IMR-90 (cell line): ENCODE data around the gene HNRNPL. TPM values are rescaled to one million over a fixed set of nuclear protein-coding genes. Genes with fewer than 3 reads are reported as not detected.

Experiments
- ATAC-seq: fragments of 200-7000 bp; cut with Tn5 transposase; 2 replicates; pipeline ENCODE4 v1.9.1; 2020; ENCODE audit warnings: low read depth, mild to moderate bottlenecking, moderate library complexity
- BruUV-seq: library from RNA; stranded (reverse); fragments of 400-500 nt; replicated peaks from 2 replicates; lab custom pipeline; 2021; lab: Mats Ljungman, UMichigan
- CTCF ChIA-PET: fragments of 300-600 bp; formaldehyde crosslinking; extraction: SDS; loops from one replicate; lab custom pipeline; 2021; ENCODE audit warnings: antibody characterized with exemption; lab: Yijun Ruan, JAX
- POLR2A ChIA-PET: fragments of 300-600 bp; sonication (Branson Sonifier 250); formaldehyde crosslinking; loops from one replicate; lab custom pipeline; 2022; ENCODE audit warnings: antibody characterized with exemption; ENCODE audit not compliant: unreplicated experiment; lab: Charles Lee
- DNase-seq: peaks from one replicate; pipeline ENCODE4 v3.0.0; 2013
- H2AFZ ChIP-seq: replicated peaks from 2 replicates; pipeline ENCODE3; 2013; ENCODE audit warnings: low read length, mild to moderate bottlenecking; ENCODE audit not compliant: poor library complexity
- H2AK5ac ChIP-seq: 2 replicates; pipeline ENCODE4 v1.6.1; 2013; ENCODE audit warnings: low read depth, low read length, inconsistent platforms
- H2AK9ac ChIP-seq: replicated peaks from 2 replicates; pipeline ENCODE3; 2013; ENCODE audit warnings: mild to moderate bottlenecking, low read depth, low read length, moderate library complexity; ENCODE audit not compliant: poor library complexity
- H2BK120ac ChIP-seq: 2 replicates; pipeline ENCODE4 v1.6.1; 2013; ENCODE audit warnings: low read depth, low read length, inconsistent platforms
- H2BK15ac ChIP-seq: 3 replicates; pipeline ENCODE4 v1.6.1; 2013; ENCODE audit warnings: low read depth, low read length, inconsistent platforms
- H2BK20ac ChIP-seq: 2 replicates; pipeline ENCODE4 v1.6.1; 2013; ENCODE audit warnings: low read depth, mild to moderate bottlenecking, inconsistent platforms, low read length, moderate library complexity
- H2BK5ac ChIP-seq: 2 replicates; pipeline ENCODE4 v1.6.1; 2013; ENCODE audit warnings: mild to moderate bottlenecking, low read depth, low read length, inconsistent platforms; ENCODE audit not compliant: poor library complexity, severe bottlenecking
- H3K14ac ChIP-seq: replicated peaks from 2 replicates; pipeline ENCODE4 v1.6.1; 2013; ENCODE audit warnings: low read depth, low read length, inconsistent platforms
- H3K18ac ChIP-seq: 2 replicates; pipeline ENCODE4 v1.6.1; 2013; ENCODE audit warnings: low read depth, low read length, control low read depth
- H3K23ac ChIP-seq: 2 replicates; pipeline ENCODE4 v1.6.1; 2013; ENCODE audit warnings: low read depth, low read length, inconsistent platforms
- H3K27ac ChIP-seq: 2 replicates; pipeline ENCODE4 v1.5.1; 2013; ENCODE audit warnings: mild to moderate bottlenecking, control low read depth, low read length; ENCODE audit not compliant: insufficient read depth
- H3K27me3 ChIP-seq: 2 replicates; pipeline ENCODE4 v1.6.1; 2013; ENCODE audit warnings: low read length; ENCODE audit not compliant: control insufficient read depth, insufficient read depth
- H3K36me3 ChIP-seq: 2 replicates; pipeline ENCODE4 v1.6.1; 2013; ENCODE audit warnings: low read length, mixed read lengths; ENCODE audit not compliant: control insufficient read depth, insufficient read depth
- H3K4ac ChIP-seq: 2 replicates; pipeline ENCODE4 v1.6.1; 2013; ENCODE audit warnings: low read depth, low read length, inconsistent platforms
- H3K4me1 ChIP-seq: 2 replicates; pipeline ENCODE4 v1.6.1; 2013; ENCODE audit warnings: low read length, mixed read lengths; ENCODE audit not compliant: control insufficient read depth, insufficient read depth
- H3K4me2 ChIP-seq: 2 replicates; pipeline ENCODE4 v1.6.1; 2013; ENCODE audit warnings: low read depth, mild to moderate bottlenecking, control low read depth, low read length, moderate library complexity
- H3K4me3 ChIP-seq: 2 replicates; pipeline ENCODE4 v1.5.1; 2013; ENCODE audit warnings: low read depth, mild to moderate bottlenecking, control low read depth, low read length, moderate library complexity; ENCODE audit not compliant: insufficient read depth
- H3K56ac ChIP-seq: 2 replicates; pipeline ENCODE4 v1.6.1; 2013; ENCODE audit warnings: low read length, inconsistent platforms; ENCODE audit not compliant: insufficient read depth; ENCODE audit errors: extremely low read depth
- H3K79me1 ChIP-seq, 2 experiments: 2 replicates each; pipeline ENCODE4 v1.6.1; 2013; ENCODE audit warnings: low read length in 2 of 2, inconsistent platforms in 1 of 2, low read depth in 1 of 2
- H3K9ac ChIP-seq: 2 replicates; pipeline ENCODE4 v1.6.1; 2013; ENCODE audit warnings: low read depth, low read length, control low read depth
- H3K9me1 ChIP-seq: 2 replicates; pipeline ENCODE4 v1.6.1; 2013; ENCODE audit warnings: low read length, inconsistent platforms; ENCODE audit not compliant: insufficient read depth
- H3K9me3 ChIP-seq: 2 replicates; pipeline ENCODE4 v1.6.1; 2013; ENCODE audit warnings: low read length; ENCODE audit not compliant: control insufficient read depth, insufficient read depth
- H4K20me1 ChIP-seq: 2 replicates; pipeline ENCODE4 v1.6.1; 2013; ENCODE audit warnings: low read length, inconsistent platforms; ENCODE audit not compliant: insufficient read depth
- H4K5ac ChIP-seq: 2 replicates; pipeline ENCODE4 v1.6.1; 2013; ENCODE audit warnings: mild to moderate bottlenecking, low read depth, low read length, control low read depth
- H4K8ac ChIP-seq, 2 experiments: 2 replicates each; pipeline ENCODE4 v1.6.1; 2013; ENCODE audit warnings: low read depth in 2 of 2, low read length in 2 of 2, control low read depth in 1 of 2, inconsistent platforms in 1 of 2
- H4K91ac ChIP-seq: 2 replicates; pipeline ENCODE4 v1.6.1; 2013; ENCODE audit warnings: low read depth, low read length, inconsistent platforms; ENCODE audit not compliant: insufficient read depth
- BHLHE40 ChIP-seq: fragments of 150-350 bp; IDR thresholded peaks from 2 replicates; pipeline ENCODE4 v1.6.1; 2016; ENCODE audit warnings: mild to moderate bottlenecking, low read depth, low read length
- CEBPB ChIP-seq: IDR thresholded peaks from 2 replicates; pipeline ENCODE4 v1.6.1; 2012; ENCODE audit warnings: low read depth, low read length, improper control_type of control experiment
- CHD1 ChIP-seq: IDR thresholded peaks from 2 replicates; pipeline ENCODE4 v1.6.1; 2012; ENCODE audit warnings: low read depth, low read length, improper control_type of control experiment
- CTCF ChIP-seq: conservative IDR thresholded peaks from 2 replicates; pipeline ENCODE4 v1.5.1; 2012; ENCODE audit warnings: mild to moderate bottlenecking, low read depth, low read length, improper control_type of control experiment
- FOS ChIP-seq: fragments of 150-350 bp; IDR thresholded peaks from 2 replicates; pipeline ENCODE4 v1.6.1; 2016; ENCODE audit warnings: low read depth, low read length
- MAZ ChIP-seq: IDR thresholded peaks from 2 replicates; pipeline ENCODE4 v1.6.1; 2012; ENCODE audit warnings: low read depth, mild to moderate bottlenecking, low read length, improper control_type of control experiment, moderate library complexity, borderline replicate concordance
- MXI1 ChIP-seq: IDR thresholded peaks from 2 replicates; pipeline ENCODE4 v1.6.1; 2012; ENCODE audit warnings: low read depth, mild to moderate bottlenecking, low read length, moderate library complexity, borderline replicate concordance
- NFE2L2 ChIP-seq: fragments of 150-350 bp; IDR thresholded peaks from 2 replicates; pipeline ENCODE4 v1.6.1; 2016; ENCODE audit warnings: low read depth, mild to moderate bottlenecking, low read length
- POLR2A ChIP-seq: IDR thresholded peaks from 2 replicates; pipeline ENCODE4 v1.6.1; 2012; ENCODE audit warnings: mild to moderate bottlenecking, low read depth, low read length
- RAD21 ChIP-seq: IDR thresholded peaks from 2 replicates; pipeline ENCODE4 v1.6.1; 2012; ENCODE audit warnings: low read length, improper control_type of control experiment
- RCOR1 ChIP-seq: IDR thresholded peaks from 2 replicates; pipeline ENCODE4 v1.6.1; 2012; ENCODE audit warnings: mild to moderate bottlenecking, low read length, improper control_type of control experiment; ENCODE audit not compliant: insufficient replicate concordance
- RFX5 ChIP-seq: IDR thresholded peaks from 2 replicates; pipeline ENCODE4 v1.8.0; 2012; ENCODE audit warnings: low read depth, mild to moderate bottlenecking, low read length, moderate library complexity
- SMC3 ChIP-seq: fragments of 150-350 bp; IDR thresholded peaks from 2 replicates; pipeline ENCODE4 v1.6.1; 2016; ENCODE audit warnings: low read depth, mild to moderate bottlenecking, antibody characterized with exemption, low read length, moderate library complexity
- WGBS, 2 experiments: methylation state at CpG; one replicate each; pipeline versions ENCODE4 v1.1.5 to v1.1.7; 2013; ENCODE audit warnings: missing lambda C conversion rate in 2 of 2; ENCODE audit not compliant: insufficient read length in 1 of 2; ENCODE audit errors: extremely low coverage in 2 of 2; 5-methylcytosine and 5-hydroxymethylcytosine counted together
- dilution Hi-C: fragments of 300-500 bp; cut with HindIII; formaldehyde crosslinking; loops from one replicate; pipeline ENCODE4 v1.14.3; 2018; ENCODE audit warnings: low sequenced_read_pairs; ENCODE audit not compliant: unreplicated experiment
- in situ Hi-C: fragments of 300-500 bp; cut with MboI; formaldehyde crosslinking; loops from 3 replicates; pipeline ENCODE4 v1.14.3; 2019; ENCODE audit warnings: low sequenced_read_pairs, inconsistent platforms, mixed read lengths
- intact Hi-C: fragments of 100-400 bp; cut with micrococcal nuclease; formaldehyde crosslinking; loops from 2 replicates; pipeline ENCODE4 v1.10.0; 2022
- polyA plus RNA-seq, 3 experiments: library from polyadenylated mRNA; depleted of rRNA; stranded (reverse); fragments of >200 nt; gene quantifications; 2 replicates each; pipeline ENCODE4 v1.2.3, GENCODE V29; 2012; ENCODE audit warnings: low replicate concordance in 1 of 3
- total RNA-seq: library from RNA; depleted of rRNA; stranded (reverse); fragments of >200 nt; gene quantifications from 2 replicates; pipeline ENCODE4 v1.2.3, GENCODE V29; 2012
- TF ChIP-seq, protein P1 (sequence below): fragments of 150-350 bp; IDR thresholded peaks from 2 replicates; pipeline ENCODE4 v1.6.1; 2017; ENCODE audit warnings: mild to moderate bottlenecking, antibody characterized with exemption, low read length, low read depth
- TF ChIP-seq, protein P2 (sequence below): fragments of 150-350 bp; IDR thresholded peaks from 2 replicates; pipeline ENCODE4 v1.6.1; 2016; ENCODE audit warnings: low read depth, mild to moderate bottlenecking, low read length, moderate library complexity, borderline replicate concordance

Gene HNRNPL
- total and polyA plus RNA-seq, 2 of the 4 experiments (the other 2 are of a cell fraction): 277 to 429 TPM

DNA sequence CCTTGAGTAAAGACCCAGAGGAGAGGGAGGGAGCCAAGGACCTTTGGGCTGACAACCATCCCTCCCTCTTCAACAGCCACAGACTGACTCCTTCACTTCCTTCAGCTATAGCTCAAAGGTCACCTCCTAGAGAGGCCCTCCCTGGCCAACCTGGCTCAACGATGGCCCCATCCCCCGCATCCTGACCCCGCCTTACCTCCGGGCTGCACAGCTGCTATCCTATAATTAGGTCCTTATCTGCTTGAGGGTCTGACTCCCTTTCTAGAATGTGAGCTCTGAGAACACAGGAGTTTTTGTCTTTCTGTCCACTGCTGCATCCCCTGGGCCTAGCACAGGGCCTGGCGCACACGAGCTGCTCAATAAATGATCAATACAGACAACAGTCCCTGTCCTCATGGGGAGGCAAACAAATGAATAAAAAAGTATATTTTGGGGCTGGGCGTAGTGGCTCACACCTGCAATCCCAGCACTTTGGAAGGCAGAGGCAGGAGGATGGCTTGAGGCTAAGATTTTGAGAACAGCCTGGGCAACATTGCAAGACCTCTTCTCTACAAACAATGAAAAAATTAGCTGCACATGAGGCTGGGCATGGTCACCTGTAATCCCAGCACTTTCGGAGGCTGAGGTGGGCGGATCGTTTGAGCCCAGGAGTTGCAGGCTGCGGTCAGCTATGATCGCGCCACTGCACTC, 30.4 kb downstream of the HNRNPL start:
- Histone ChIP-seq H3K18ac (no peak overlapping the region), H2BK15ac (no peak overlapping the region), H2AK9ac (no peak overlapping the region), H3K4me3 (no peak overlapping the region), H3K4ac (no peak overlapping the region), H3K14ac (no peak overlapping the region), H3K23ac (no peak overlapping the region), H3K9me3 (no peaks in the 10 kb centered on the region; the same call in 1 of the 2 replicates), H4K5ac (no peak overlapping the region), H3K4me2 (no peak overlapping the region), H3K27me3 (no peaks in the 10 kb centered on the region), H4K20me1 (no peaks in the 10 kb centered on the region), H2BK120ac (no peak overlapping the region), H3K9me1 (0 out of 2 replicates have a peak, but pooled peaks cover 7% of the 10 kb centered on the region), H3K9ac (no peak overlapping the region), H2BK20ac (no peak overlapping the region), H2BK5ac (no peak overlapping the region), H2AK5ac (no peak overlapping the region), H3K4me1 (no peaks in the 10 kb centered on the region), H3K36me3 (peaks cover 35% of the 10 kb centered on the region), H3K79me1 (peaks cover 0 to 4% of the 10 kb centered on the region in 2 experiments; a peak in 1 of 4 replicates), H4K8ac (no peak overlapping the region), H3K56ac (no peak overlapping the region), H4K91ac (no peak overlapping the region), H3K27ac (no peak overlapping the region), H2AFZ (peak overlapping the region; percentile 41)
- in situ Hi-C loops (no loop called here), dilution Hi-C loops (no loop called here), intact Hi-C loops (no loop called here)
- ChIA-PET POLR2A (no interaction called here), CTCF (no interaction called here)
- DNase-seq (no peak), ATAC-seq (no peak)
- no peak for TF ChIP-seq CEBPB
- no peak for TF ChIP-seq RFX5
- no peak for TF ChIP-seq NFE2L2
- no peak for TF ChIP-seq SMC3
- no peak for TF ChIP-seq CTCF
- no peak for TF ChIP-seq FOS
- TF ChIP-seq RAD21: no peak
- TF ChIP-seq, protein P1, sequence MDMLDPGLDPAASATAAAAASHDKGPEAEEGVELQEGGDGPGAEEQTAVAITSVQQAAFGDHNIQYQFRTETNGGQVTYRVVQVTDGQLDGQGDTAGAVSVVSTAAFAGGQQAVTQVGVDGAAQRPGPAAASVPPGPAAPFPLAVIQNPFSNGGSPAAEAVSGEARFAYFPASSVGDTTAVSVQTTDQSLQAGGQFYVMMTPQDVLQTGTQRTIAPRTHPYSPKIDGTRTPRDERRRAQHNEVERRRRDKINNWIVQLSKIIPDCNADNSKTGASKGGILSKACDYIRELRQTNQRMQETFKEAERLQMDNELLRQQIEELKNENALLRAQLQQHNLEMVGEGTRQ: no peak
- TF ChIP-seq, protein P2, sequence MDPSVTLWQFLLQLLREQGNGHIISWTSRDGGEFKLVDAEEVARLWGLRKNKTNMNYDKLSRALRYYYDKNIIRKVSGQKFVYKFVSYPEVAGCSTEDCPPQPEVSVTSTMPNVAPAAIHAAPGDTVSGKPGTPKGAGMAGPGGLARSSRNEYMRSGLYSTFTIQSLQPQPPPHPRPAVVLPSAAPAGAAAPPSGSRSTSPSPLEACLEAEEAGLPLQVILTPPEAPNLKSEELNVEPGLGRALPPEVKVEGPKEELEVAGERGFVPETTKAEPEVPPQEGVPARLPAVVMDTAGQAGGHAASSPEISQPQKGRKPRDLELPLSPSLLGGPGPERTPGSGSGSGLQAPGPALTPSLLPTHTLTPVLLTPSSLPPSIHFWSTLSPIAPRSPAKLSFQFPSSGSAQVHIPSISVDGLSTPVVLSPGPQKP: no peak
- TF ChIP-seq MAZ: no peak
- TF ChIP-seq MXI1: no peak
- TF ChIP-seq BHLHE40: no peak
- TF ChIP-seq RCOR1: no peak
- no peak for TF ChIP-seq POLR2A
- TF ChIP-seq CHD1: no peak
- 87% methylated on average over 3 of the region's 13 CpGs; no CpG with 5 or more reads in 1 of the 2 experiments for WGBS, 2 experiments
- BruUV-seq: no TSS peak
